ENCODE results near the gene WNT5A. TPM values are rescaled to one million over a fixed set of nuclear protein-coding genes. Genes with fewer than 3 reads are reported as not detected.

Gene WNT5A
- total RNA-seq, 6 experiments from 2014 or later = 0.64 to 3.6 (median 2.4) TPM

GRCh38 chr3:55512571-55513343, 25.7 kb upstream of the WNT5A start:
- 75% methylated on average over 10 of the region's 11 CpGs for WGBS (ENCODE audit: insufficient coverage, low coverage, low lambda C conversion rate, missing lambda C conversion rate)

GRCh38 chr3:55511895-55512570, 24.9 kb upstream of the WNT5A start:
- no peaks in the 10 kb centered on the region for H3K4me1 ChIP-seq
- no peaks in the 10 kb centered on the region for H3K27me3 ChIP-seq
- H3K36me3 ChIP-seq = no peaks in the 10 kb centered on the region
- H3K27ac ChIP-seq = no peak overlapping the region
- 84% methylated on average over 7 of the region's 7 CpGs for WGBS (ENCODE audit: insufficient coverage, low coverage, low lambda C conversion rate, missing lambda C conversion rate)
- ATAC-seq (no peak), DNase-seq (no peak)
- intact Hi-C loops (cut with DNase I) = no loop called here
- no peak overlapping the region for H3K4me3 ChIP-seq
- no peak for TF ChIP-seq POLR2A (IDR thresholded peaks at IDR 0.05)
- no peak for TF ChIP-seq CTCF (IDR thresholded peaks at IDR 0.05)
- H3K9me3 ChIP-seq = no peaks in the 10 kb centered on the region

More at GRCh38 chr3:55512571-55513343, 25.7 kb upstream of the WNT5A start:
- Histone ChIP-seq H3K4me1 (no peaks in the 10 kb centered on the region), H3K4me3 (no peak overlapping the region), H3K27ac (no peak overlapping the region), H3K36me3 (no peaks in the 10 kb centered on the region), H3K27me3 (no peaks in the 10 kb centered on the region), H3K9me3 (no peaks in the 10 kb centered on the region)
- intact Hi-C loops (cut with DNase I) = no loop called here
- DNase-seq (no peak), ATAC-seq (no peak)
- TF ChIP-seq POLR2A (IDR thresholded peaks at IDR 0.05) = no peak

- Histone ChIP-seq H3K27me3 (no peaks in the 10 kb centered on the region), H3K4me1 (no peaks in the 10 kb centered on the region), H3K36me3 (no peaks in the 10 kb centered on the region), H3K27ac (no peak overlapping the region), H3K4me3 (no peak overlapping the region), H3K9me3 (no peaks in the 10 kb centered on the region)
- TF ChIP-seq CTCF (IDR thresholded peaks at IDR 0.05) = no peak
- TF ChIP-seq POLR2A (IDR thresholded peaks at IDR 0.05) = no peak
- 84% methylated on average over 8 of the region's 8 CpGs for WGBS (ENCODE audit: insufficient coverage, low coverage, low lambda C conversion rate, missing lambda C conversion rate)
- intact Hi-C loops (cut with DNase I) = no loop called here
- ATAC-seq = no peak
- DNase-seq = no peak
Observed at GRCh38 chr3:55508335-55508734, 21.2 kb upstream of the WNT5A start.

DNA sequence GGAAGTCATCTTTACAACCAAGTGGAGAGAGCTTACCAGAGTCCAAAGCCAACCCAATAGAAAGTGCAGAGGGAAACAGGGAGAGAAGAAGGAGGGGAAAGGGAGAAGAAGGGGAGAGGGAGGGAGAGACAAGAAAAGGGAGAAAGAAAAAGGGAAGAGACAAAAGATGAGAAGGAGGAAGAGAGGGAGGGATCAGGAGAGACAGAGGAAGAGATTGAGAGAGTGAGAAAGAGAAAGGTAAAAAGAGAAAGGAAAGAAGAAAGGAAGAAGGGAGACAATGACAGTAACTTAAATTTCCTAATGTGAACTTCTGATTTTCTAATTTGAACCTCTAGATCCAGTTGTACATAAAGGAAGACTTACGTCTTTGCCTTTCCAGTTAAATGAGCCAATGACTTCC, 20.7 kb upstream of the WNT5A start:
- intact Hi-C loops (cut with DNase I) = no loop called here
- H3K4me1 ChIP-seq = no peaks in the 10 kb centered on the region
- H3K4me3 ChIP-seq = no peak overlapping the region
- no peaks in the 10 kb centered on the region for H3K27me3 ChIP-seq
- ATAC-seq = no peak
- WGBS (ENCODE audit: insufficient coverage, low coverage, low lambda C conversion rate, missing lambda C conversion rate) = 67% methylated on average over 1 of the region's 1 CpG
- TF ChIP-seq POLR2A (IDR thresholded peaks at IDR 0.05) = no peak
- no peak for TF ChIP-seq CTCF (IDR thresholded peaks at IDR 0.05)
- H3K36me3 ChIP-seq = no peaks in the 10 kb centered on the region
- no peak overlapping the region for H3K27ac ChIP-seq
- H3K9me3 ChIP-seq = no peaks in the 10 kb centered on the region
- DNase-seq = no peak

- Histone ChIP-seq H3K4me3 (no peak overlapping the region), H3K27ac (no peak overlapping the region), H3K27me3 (no peaks in the 10 kb centered on the region), H3K4me1 (no peaks in the 10 kb centered on the region), H3K9me3 (no peaks in the 10 kb centered on the region), H3K36me3 (no peaks in the 10 kb centered on the region)
- no peak for ATAC-seq
- WGBS (ENCODE audit: insufficient coverage, low coverage, low lambda C conversion rate, missing lambda C conversion rate) = 13% methylated on average over 2 of the region's 4 CpGs
- intact Hi-C loops (cut with DNase I) = no loop called here
- DNase-seq = no peak
- no peak for TF ChIP-seq CTCF (IDR thresholded peaks at IDR 0.05)
- TF ChIP-seq POLR2A (IDR thresholded peaks at IDR 0.05) = no peak
Observed at GRCh38 chr3:55505776-55506175, 18.7 kb upstream of the WNT5A start.

All from right lobe of liver (tissue), 6 donors.